ENCODE data around the gene MOK. TPM values are rescaled to one million over a fixed set of nuclear protein-coding genes. Genes with fewer than 3 reads are reported as not detected.

Gene MOK
- total RNA-seq, 2 donors from 2014 or later, result 60.3 to 102 TPM

DNA sequence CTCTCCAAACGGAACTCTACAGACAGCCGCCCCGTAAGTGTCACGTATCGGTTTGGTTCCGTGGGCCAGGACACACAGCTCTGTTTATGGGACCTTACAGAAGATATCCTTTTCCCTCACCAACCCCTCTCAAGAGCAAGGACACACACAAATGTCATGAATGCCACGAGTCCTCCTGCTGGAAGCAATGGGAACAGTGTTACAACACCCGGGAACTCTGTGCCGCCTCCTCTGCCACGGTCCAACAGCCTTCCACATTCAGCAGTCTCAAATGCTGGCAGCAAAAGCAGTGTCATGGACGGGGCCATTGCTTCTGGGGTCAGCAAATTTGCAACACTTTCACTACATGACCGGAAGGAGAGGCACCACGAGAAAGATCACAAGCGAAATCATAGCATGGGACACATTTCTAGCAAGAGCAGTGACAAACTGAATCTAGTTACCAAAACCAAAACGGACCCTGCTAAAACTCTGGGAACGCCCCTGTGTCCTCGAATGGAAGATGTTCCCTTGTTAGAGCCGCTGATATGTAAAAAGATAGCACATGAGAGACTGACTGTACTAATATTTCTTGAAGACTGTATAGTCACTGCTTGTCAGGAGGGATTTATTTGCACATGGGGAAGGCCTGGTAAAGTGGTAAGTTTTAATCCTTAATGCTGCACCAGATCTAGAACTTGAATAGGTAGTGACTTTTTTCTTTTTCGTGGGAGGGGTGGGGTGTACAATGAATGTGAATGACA, 95.6 kb downstream of the MOK start:
- Mint-ChIP-seq H3K27me3 (ENCODE audit: insufficient read depth) (no peaks in the 10 kb centered on the region), H3K9me3 (no peaks in the 10 kb centered on the region), H3K27ac (peak overlapping the region; percentile 42), H3K4me1 (peaks cover 7% of the 10 kb centered on the region), H3K4me3 (no peak overlapping the region), H3K36me3 (ENCODE audit: low read depth) (peaks cover 32% of the 10 kb centered on the region)
- TF ChIP-seq, protein P1, sequence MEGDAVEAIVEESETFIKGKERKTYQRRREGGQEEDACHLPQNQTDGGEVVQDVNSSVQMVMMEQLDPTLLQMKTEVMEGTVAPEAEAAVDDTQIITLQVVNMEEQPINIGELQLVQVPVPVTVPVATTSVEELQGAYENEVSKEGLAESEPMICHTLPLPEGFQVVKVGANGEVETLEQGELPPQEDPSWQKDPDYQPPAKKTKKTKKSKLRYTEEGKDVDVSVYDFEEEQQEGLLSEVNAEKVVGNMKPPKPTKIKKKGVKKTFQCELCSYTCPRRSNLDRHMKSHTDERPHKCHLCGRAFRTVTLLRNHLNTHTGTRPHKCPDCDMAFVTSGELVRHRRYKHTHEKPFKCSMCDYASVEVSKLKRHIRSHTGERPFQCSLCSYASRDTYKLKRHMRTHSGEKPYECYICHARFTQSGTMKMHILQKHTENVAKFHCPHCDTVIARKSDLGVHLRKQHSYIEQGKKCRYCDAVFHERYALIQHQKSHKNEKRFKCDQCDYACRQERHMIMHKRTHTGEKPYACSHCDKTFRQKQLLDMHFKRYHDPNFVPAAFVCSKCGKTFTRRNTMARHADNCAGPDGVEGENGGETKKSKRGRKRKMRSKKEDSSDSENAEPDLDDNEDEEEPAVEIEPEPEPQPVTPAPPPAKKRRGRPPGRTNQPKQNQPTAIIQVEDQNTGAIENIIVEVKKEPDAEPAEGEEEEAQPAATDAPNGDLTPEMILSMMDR (conservative IDR thresholded peaks at IDR 0.05), result peak; percentile 70
- Histone ChIP-seq H3K4me1 (ENCODE audit: control insufficient read depth, insufficient read depth, low read length) (no peaks in the 10 kb centered on the region), H3K27ac (ENCODE audit: low read depth, low read length) (no peak overlapping the region), H3K9me3 (ENCODE audit: control insufficient read depth, low read length) (no peaks in the 10 kb centered on the region), H3K4me3 (ENCODE audit: low read length) (no peak overlapping the region), H3K36me3 (ENCODE audit: control insufficient read depth, insufficient read depth, low read length) (peaks cover 50% of the 10 kb centered on the region), H3K27me3 (ENCODE audit: control insufficient read depth, insufficient read depth, low read length, poor library complexity, severe bottlenecking) (no peaks in the 10 kb centered on the region), H3K9ac (ENCODE audit: extremely low read depth, low read length, poor library complexity, severe bottlenecking) (no peak overlapping the region)
- 88 to 89% methylated on average over 18 to 19 of the region's 19 CpGs for WGBS, 2 experiments (ENCODE audit: insufficient coverage in 1 of 2, insufficient read length in 1 of 2)
- DNase-seq, result peak; percentile 81

DNA sequence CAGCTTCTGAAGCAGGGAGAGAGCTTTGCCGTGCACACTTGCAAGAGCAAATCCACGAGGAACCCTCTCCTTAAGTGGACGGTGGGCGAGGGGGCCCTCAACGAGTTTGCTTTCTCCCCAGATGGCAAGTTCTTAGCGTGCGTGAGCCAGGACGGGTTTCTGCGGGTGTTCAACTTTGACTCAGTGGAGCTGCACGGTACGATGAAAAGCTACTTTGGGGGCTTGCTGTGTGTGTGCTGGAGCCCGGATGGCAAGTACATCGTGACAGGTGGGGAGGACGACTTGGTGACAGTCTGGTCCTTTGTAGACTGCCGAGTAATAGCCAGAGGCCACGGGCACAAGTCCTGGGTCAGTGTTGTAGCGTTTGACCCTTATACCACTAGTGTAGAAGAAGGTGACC, 96.2 kb downstream of the MOK start:
- H3K36me3 ChIP-seq (ENCODE audit: control insufficient read depth, insufficient read depth, low read length), result peaks cover 56% of the 10 kb centered on the region
- H3K9ac ChIP-seq (ENCODE audit: extremely low read depth, low read length, poor library complexity, severe bottlenecking), result no peak overlapping the region
- Mint-ChIP-seq H3K4me3 (no peak overlapping the region), H3K27me3 (ENCODE audit: insufficient read depth) (no peaks in the 10 kb centered on the region), H3K4me1 (peaks cover 2% of the 10 kb centered on the region), H3K9me3 (no peaks in the 10 kb centered on the region), H3K36me3 (ENCODE audit: low read depth) (peaks cover 38% of the 10 kb centered on the region), H3K27ac (no peak overlapping the region)
- no peak for DNase-seq
- TF ChIP-seq, protein P1 (conservative IDR thresholded peaks at IDR 0.05), result no peak
- H3K4me1 ChIP-seq (ENCODE audit: control insufficient read depth, insufficient read depth, low read length), result no peaks in the 10 kb centered on the region
- WGBS, 2 experiments (ENCODE audit: insufficient coverage in 1 of 2, insufficient read length in 1 of 2), result 93 to 96% methylated on average over 15 to 17 of the region's 17 CpGs
- no peaks in the 10 kb centered on the region for H3K27me3 ChIP-seq (ENCODE audit: control insufficient read depth, insufficient read depth, low read length, poor library complexity, severe bottlenecking)
- no peak overlapping the region for H3K4me3 ChIP-seq (ENCODE audit: low read length)
- H3K9me3 ChIP-seq (ENCODE audit: control insufficient read depth, low read length), result no peaks in the 10 kb centered on the region
- no peak overlapping the region for H3K27ac ChIP-seq (ENCODE audit: low read depth, low read length)

DNA sequence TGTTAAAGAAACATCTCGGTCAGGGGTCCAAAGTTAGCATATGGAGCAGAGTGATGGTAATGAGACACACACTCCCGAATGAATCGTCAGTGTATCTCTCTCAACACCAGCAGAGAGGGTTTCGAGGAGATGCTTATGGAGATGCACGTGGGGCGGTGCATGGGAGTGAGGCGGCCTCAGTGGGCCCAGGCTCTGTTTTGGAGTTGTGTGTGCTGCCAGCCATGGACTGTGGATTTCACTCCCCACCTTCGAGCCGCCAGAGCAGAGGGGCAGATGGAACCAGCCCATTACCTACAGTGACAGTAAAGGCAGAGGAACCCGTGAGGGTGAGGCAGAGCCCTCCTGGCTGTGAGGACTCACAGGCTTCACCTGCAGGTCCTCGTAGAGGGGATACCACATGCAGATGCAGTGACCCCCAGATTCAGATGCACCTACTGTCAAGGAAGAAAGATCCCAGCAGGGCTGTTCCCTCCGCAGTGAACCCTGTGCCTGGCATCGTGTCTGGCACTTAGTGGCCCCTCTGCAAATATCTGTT, 97.1 kb downstream of the MOK start:
- Histone ChIP-seq H3K9ac (ENCODE audit: extremely low read depth, low read length, poor library complexity, severe bottlenecking) (no peak overlapping the region), H3K27ac (ENCODE audit: low read depth, low read length) (no peak overlapping the region), H3K4me3 (ENCODE audit: low read length) (no peak overlapping the region), H3K4me1 (ENCODE audit: control insufficient read depth, insufficient read depth, low read length) (no peaks in the 10 kb centered on the region), H3K36me3 (ENCODE audit: control insufficient read depth, insufficient read depth, low read length) (peaks cover 52% of the 10 kb centered on the region), H3K27me3 (ENCODE audit: control insufficient read depth, insufficient read depth, low read length, poor library complexity, severe bottlenecking) (no peaks in the 10 kb centered on the region), H3K9me3 (ENCODE audit: control insufficient read depth, low read length) (no peaks in the 10 kb centered on the region)
- Mint-ChIP-seq H3K4me3 (no peak overlapping the region), H3K4me1 (peaks cover 2% of the 10 kb centered on the region), H3K27ac (peak overlapping the region; percentile 44), H3K36me3 (ENCODE audit: low read depth) (peaks cover 40% of the 10 kb centered on the region), H3K9me3 (no peaks in the 10 kb centered on the region), H3K27me3 (ENCODE audit: insufficient read depth) (no peaks in the 10 kb centered on the region)
- DNase-seq, result no peak
- WGBS, 2 experiments (ENCODE audit: insufficient coverage in 1 of 2, insufficient read length in 1 of 2), result 94 to 97% methylated on average over 7 to 13 of the region's 13 CpGs
- TF ChIP-seq, protein P1 (conservative IDR thresholded peaks at IDR 0.05), result no peak

Data from endodermal cell (in vitro differentiated cells).